Measurements from ENCODE around the gene USP38.

GRCh38 chr4:143248827-143249226 is 64.1 kb downstream of the USP38 start:
- TF ChIP-seq, protein P1, sequence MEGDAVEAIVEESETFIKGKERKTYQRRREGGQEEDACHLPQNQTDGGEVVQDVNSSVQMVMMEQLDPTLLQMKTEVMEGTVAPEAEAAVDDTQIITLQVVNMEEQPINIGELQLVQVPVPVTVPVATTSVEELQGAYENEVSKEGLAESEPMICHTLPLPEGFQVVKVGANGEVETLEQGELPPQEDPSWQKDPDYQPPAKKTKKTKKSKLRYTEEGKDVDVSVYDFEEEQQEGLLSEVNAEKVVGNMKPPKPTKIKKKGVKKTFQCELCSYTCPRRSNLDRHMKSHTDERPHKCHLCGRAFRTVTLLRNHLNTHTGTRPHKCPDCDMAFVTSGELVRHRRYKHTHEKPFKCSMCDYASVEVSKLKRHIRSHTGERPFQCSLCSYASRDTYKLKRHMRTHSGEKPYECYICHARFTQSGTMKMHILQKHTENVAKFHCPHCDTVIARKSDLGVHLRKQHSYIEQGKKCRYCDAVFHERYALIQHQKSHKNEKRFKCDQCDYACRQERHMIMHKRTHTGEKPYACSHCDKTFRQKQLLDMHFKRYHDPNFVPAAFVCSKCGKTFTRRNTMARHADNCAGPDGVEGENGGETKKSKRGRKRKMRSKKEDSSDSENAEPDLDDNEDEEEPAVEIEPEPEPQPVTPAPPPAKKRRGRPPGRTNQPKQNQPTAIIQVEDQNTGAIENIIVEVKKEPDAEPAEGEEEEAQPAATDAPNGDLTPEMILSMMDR (IDR thresholded peaks at IDR 0.05), result no peak
- TF ChIP-seq POLR2A (IDR thresholded peaks at IDR 0.05), result no peak
